Stimulated activated CD8-positive, alpha-beta memory T cell treated with anti-CD3 and anti-CD28 coated beads, Interleukin-7, amount 100 ng/mL, for 1 hour (primary cell): Measurements from ENCODE around the gene SLCO2B1.

Experiments used
- DNase-seq, 2 donors: peaks; one replicate each; pipeline ENCODE4 v3.0.0-alpha.2; 2020; ENCODE audit warnings: low read depth in 2 of 2

Gene SLCO2B1

DNA sequence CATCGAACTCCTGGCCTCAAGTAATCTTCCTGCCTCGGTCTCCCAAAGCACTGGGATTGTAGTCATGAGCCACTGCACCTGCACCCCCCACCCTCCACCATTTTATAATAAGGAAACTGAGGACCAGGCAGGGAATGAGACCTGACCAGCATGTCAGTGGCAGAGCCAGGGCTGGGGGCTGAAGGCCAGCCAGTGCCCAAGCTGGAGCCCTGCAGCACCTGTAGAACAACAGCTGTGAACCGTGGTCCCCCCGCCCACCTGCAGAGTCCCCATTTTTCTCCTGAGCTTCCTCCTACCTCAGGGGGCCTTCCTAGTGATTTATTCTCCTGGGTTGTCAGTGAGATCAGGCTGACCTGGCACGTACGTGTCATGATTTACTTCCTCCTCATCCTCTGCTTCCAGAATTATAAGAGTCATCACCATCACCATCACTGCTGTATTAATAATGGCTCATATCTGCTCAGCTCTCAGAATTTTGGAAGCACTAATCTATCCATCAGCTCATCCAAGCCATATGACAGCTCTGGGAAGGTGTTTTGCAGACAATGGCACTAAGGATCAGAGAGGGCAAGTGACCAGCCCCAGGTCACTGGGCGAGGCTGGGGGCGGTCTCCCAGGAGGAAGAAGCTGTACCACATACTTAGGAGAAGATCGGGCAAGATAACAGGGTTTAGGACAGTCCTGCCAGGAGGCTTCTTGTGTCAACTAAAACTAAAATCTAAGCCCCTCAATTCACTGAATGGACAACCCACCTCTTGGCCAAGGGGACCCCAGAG is 5.5 kb upstream of the SLCO2B1 start:
- DNase-seq = no peak

DNA sequence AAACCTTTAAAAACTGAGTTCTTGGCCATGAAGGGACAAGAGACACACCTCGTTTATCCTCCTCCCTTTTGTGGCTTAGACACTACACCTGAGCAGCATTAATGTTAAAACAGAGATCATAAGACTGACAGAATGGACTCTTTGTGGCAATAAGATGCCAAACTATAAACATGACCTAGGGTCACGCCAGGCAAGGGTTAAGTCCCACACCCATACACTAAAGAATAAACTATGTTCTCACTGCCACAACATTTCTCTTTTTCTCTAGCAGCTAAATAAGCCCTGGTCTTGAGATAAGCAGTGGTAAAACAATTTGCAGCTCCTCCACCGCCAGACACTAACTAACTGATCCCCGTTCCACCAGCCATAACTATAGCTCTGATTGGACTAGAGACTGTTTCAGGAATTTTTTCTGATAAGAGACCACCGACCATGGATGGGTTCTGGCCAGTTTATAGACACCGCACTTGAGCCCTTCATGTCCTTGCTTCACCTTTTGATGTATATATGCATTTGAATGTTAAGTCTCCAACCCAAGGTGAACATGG is 4.9 kb upstream of the SLCO2B1 start:
- DNase-seq = no peak

DNA sequence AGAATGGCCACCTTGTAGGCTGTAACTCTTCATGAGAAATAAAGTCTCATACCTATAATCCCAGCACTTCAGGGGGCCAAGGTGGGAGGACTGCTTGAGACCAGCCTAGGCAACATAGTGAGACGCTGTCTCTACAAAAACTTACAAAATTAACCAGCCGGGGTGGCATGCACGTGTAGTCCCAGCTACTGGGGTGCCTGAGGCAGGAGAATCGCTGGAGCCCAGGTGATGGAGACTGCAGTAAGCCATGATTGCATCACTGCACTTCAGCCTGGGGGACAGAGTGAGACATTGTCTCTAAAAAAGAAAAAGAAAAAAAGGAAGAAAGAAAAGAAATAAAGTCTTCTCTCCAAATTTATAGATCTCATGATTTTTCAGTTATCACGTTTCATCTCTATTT is 4.2 kb upstream of the SLCO2B1 start:
- DNase-seq = no peak

DNA sequence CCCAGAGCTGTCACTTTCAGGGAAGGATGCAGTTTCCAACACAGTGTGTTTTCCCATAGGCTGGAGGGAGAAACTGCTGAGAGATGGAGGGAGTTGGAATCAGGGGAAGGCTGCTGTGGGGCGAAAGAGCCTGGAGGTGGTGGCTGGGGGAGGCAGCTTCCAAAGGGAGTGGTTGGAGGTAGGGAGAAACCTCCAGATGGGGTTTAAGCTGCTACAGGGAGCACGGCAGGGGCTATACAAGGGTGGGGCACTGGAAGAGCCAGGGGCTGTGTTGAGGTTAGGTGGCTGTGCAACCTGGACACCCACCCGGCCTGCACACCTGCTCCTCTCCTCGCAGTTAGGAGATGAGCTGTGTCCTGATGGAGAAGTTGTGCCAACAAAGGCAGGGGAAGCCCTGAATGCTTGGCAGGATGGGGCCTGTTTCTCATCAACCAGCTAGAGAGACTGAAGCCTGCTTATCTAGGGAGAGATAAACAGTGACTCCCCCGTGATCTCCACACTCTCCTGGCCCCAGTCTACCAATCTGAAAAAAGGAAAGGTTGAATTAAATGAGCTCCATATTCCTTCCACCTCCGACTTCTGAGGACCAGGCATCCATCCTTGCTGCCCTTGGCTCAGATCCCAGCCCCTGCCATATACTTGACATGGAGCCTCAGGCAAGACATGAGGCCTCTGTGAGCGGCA is 3.6 kb upstream of the SLCO2B1 start:
- DNase-seq = no peak

DNA sequence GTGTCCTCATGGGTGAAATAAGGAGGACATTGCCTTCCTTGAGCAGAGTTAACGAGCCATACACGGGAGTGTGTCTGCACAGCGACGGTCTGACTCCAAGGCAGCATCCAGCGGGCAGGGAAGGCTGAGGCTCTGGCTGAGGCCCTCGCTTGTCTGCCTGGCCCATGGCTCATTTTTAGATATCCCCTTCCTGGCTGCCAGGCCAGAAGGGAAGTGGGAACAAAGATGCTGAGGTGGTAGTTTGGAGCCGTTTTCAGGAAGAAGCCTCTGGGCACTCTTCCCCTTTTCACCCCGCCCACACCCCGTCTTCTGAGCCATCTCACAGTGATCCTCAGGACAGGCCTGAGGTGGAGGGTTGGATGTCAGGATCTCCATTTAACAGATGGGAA is 3.0 kb upstream of the SLCO2B1 start:
- DNase-seq = no peak

DNA sequence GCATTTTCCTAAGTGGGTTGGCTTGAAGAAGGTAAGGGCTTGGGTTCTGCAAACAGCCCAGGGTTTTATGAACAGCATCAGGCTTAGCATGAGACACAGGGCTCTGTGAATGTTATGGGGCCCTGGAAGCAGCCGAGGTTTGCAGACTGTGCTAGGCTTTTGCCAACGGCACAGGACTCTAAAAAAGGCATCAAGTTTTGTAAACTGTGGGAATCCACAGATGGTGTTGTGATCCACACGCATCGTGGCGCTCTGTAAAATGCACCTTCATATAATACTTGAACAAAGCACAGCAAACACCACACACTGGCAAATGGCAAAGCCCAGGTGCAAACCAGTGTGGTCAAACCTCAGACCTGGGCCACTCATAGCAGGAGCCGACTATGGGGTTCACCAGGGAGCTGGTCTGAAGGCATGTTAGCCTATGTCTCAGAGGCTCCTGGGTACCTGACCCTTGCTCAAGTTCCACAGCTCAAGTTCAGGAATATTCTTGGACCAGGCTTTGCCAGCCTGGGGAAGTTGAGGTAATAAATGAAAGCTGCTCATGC is 2.4 kb upstream of the SLCO2B1 start:
- no peak for DNase-seq

DNA sequence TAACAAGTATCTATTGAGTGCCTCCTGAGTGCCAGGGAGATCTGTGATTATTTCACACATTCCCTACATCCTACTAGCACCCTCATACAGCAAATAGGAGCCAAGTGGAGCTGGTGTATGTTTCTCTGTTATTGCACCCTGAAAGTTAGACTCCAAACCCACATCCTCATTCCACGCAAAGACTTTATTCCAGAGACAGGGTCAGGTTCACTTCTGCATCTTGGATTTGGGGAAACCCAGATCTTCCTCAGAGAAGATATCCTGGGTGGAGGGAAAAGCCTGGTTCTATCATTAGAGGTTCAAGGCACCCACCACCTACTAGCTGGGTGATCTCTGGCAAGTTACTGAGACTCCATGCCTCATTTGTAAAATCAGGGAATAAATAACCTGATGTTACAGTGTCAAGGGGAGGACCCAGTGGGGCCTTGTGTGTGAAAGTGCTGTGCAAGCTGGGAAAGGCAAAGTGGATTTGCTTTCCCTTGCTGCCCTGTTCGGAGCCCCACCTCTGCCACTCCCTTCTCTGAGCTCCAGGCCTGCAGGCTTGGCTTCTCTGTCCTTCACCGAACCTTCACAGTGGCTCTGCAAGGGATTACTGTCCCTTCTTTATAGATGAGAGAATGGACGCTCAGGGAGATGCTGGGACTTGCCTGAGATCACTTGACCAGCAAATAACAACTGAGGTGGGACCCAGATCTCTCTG is 991 bp upstream of the SLCO2B1 start:
- DNase-seq = no peak

DNA sequence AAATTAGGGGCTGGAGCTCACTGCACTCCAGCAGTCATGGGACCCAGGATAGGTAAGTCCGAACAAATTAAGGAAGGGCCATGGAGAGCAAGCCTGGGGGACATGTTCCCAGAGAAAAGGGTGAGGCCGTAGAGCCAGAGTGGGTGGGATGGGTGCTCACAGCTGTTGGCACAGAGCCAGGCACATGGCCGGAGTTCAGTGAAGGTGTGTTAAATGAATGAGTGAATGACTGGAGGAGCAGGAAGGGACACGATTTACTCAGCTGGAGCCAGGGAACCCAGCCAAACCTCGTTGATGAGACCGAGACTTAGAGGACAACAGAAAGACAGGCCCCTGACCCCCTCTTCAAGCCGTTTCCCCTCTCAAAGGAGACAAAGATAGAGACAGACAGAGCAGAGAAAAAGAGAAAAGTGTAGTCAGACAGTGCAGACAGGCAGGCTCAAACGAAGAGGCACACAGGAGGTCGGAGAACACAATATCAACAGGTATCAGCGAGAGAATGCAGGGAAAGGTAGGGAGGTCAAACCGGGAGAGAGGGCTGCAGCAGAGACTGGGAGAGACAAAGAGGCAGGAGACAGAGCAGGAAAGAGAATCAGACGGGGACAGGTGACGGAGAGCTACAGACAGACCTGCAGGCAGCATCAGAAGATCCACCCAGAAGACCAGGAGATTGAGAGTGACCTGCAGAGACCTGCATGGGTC is 590 bp downstream of the SLCO2B1 start:
- DNase-seq = no peak

DNA sequence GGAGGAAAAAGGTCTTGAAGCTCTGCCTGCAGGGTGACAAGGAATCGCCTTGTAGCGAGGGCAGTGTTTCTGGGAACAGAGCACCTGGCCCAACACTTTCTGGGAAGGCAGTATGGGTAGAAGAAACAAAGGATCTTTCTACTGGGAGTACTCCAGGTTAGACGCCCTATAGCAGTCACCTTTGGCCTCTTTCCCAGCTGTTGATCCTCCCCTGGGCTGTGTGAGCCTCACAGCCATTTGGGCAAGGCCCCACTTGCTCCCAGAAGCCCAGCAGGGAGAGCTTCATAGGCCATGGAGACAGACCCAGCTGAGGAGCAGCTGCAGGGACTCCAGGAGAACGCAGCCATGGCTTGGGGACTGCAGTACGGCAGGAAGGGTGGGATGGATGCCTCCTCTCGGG is 1.2 kb downstream of the SLCO2B1 start:
- no peak for DNase-seq

DNA sequence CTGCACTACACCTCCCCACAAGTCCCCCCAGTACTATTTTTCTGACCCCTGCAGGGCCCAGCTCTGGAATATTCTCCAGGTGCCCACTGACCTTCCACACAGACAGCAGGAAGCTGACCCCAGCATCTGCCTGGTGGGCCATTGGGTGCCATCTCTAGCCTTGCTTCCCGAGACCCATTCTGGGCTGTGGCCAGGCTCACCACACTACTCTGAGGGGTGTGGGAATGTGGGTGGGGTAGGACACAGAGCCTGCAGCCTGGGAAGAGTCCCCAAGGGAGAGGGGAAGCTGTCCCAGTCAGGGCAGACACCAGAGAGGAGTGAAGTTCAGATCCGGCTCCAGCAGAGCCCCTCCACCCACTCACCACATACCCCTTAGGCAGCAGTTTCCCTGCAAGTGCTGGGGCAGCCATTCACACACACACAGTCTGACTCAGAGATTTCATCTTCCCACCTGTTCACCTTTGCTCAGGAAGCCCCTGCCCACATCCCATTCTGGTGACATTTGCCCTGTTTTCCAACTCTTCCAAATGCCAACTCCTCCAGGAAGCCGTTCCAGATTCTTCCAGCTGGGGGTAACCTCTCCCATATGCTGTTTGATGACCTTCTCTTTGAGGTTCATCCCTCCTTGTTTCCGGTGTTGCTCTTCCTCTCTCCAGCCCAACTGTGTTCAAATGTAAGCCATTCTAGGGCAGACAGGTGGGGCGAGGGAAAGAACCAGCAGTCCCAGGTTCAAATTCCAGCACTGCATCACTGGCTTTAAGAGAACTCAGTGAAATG is 1.9 kb downstream of the SLCO2B1 start:
- DNase-seq = no peak

DNA sequence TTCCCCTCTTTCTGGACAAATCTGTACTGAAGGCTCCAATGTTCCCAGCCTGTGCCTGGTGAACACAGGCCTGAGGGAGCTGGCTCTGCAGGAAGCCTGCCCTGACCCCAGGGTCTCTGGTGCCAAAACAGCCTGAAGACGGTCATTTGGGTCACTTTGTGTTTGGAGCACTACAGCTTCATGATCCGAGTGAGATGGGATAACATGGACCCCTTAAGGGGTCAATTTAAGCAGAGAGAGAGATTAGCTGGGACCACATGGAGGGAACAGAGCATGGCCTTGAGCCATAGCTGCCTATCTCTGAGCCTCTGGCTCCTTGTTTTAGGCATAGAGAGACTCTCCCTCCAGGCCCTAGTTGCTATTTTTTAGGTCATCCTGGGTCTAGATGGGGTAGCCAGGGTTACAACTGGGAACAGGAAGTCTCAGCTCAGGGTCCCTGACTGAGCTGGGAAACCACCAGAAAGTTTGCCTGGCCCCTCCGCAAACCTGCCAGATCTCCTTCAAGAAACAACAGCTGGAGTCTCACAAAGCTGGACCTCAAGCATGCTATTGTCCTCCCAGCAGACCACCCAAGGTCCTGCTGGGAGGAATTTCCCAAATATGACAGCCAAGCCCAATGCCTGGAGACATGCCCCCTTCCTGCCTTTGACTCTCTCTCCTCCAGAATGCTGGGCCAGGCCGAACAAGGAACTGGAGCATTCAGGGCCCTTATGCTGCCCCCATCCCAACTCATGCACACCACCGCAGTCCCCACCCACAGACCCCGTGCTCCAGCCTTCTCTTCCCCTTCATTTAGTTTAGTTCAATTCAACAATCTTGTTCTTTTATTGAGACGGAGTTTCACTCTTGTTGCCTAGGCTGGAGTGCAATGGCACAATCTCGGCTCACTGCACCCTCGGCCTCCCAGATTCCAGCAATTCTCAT is 4.0 kb downstream of the SLCO2B1 start:
- no peak for DNase-seq

DNA sequence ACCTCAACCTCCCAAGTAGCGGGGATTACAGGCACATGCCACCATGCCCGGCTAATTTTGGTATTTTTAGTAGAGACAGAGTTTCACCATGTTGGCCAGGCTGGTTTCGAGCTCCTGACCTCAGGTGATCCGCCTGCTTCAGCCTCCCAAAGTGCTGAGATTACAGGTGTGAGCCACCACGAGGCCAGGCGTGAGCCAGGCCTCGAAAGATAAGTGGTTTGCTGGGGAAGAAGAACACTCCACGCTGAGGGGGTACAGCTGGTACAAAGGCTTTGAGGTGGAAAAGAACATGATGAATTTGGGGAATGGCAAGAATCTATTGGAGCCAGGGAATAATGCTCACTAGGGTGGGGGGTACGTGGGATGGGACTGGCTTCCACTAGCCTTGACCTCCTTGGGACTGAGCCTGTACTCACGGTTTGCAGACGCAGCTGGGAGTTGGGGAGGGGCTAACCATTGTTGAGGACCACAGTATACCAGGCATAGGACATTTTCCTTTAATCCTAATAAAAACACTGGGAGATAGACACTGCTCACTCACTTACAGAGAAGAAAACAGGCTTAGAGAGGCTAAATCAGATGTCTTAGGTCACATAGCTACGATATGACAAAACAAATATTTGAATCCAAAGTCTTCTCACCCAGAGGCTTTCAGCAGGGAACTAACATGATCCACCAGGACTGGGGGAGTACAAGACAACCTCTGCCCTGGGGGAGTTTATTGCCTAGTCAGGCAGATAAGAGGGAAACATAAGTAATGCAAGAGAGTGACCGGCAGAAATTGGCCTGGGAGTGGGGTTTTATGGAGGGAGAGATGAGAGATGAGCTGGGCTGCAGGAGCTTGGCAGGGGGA is 4.9 kb downstream of the SLCO2B1 start:
- no peak for DNase-seq

DNA sequence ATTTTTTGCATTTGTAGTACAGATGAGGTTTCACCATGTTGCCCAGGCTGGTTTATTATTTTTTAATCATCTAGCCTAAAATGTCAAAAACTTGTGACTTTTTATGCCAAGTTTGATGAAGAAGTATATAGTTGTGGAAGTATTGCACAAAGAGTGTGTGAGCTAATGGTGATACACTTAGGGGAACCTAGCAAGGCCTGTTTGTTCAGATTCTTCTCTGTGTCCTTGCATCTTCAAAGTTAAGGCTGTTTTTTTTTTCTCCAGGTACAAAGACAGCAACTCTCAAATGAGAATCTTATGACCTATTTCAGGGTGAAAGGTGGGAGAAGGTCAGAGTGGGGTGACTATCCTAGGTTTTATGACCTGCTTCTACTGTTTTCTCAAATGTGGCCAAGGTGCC is 7.3 kb downstream of the SLCO2B1 start:
- no peak for DNase-seq

DNA sequence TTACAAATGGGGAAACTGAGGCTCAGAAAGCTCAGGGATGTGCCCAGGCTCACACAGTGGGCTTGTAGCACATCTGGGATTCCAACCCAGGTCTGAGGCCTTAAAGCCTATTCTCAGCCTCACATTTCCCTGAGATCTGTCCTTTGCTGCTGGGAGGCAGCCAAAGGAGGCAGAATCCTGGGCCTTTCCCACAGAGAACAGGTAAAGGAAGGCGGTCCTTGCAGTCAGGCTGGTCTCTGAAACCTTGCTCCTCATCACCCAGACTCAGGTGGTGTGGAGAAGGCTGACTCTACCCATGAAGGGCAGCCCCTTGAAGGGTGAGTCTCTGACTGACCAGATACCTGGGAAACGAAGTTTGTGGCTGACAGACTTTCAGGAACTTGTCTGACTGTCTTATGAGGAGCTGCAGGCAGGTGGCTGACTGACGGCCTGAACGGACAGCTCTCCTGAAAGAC is 7.8 kb downstream of the SLCO2B1 start:
- DNase-seq = no peak

DNA sequence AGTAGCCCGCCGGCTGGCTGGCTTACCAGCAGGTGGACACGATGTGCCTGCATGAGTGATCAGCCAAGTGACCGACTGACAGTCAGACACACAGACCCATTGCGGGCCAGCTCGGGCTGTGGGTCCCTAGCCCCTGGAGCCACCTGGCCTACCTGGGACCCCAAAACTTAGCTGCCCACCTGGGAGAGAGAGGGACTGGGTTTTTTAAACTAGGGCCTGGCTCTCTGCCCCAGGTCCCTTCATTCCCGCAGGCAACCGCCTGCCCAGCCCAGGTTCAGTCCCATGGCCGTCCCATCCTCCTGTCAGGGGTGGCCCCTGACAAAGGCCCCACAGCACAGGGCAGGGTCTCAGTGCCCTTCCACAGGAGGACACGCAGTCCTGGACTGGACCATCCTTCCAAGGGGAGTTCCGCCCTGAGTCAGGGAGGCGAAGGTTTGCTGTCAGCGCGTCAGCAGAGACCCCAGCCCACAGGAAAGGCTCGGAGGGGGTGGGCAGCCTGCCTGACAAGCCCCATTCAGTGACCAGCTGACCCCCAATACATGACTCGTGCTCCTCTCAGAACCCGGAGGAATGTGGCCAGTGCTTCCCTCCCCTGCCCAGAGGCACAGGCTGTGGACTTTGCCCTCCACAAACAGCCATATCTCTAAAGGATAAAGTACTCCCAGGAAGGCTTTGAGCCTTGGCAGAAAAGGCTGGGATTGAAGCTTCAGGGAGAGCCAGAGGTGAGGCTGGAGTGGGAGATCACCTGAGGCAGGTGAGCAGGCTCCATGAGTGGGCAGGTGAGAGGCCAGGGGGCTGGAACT is 8.4 kb downstream of the SLCO2B1 start:
- DNase-seq = no peak

DNA sequence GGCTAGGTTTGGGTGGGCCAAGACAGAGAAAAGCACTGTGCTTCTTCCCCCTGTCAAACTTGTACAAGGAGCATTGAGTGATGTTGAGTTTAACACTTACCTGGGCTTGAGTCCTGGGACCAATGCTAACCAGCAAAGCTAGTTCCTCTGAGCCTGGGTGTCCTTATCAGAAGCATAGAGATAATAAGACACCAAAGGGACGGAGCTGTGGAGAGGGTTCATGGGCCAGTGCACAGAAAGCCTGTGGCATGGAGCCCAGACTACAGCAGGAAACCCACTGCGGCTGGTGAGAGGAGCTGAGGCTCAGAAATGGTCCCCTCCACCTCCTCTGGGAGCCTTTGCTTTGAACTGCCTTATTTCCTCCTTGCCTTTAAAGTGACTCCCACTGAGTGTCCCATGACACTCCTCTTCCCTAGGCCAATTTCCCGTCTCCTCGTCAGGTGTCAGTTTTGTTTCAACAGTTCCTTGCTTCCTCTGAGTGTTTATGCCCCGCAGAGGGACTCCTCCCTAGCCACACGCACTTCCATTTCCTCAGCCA is 9.4 kb downstream of the SLCO2B1 start:
- no peak for DNase-seq

DNA sequence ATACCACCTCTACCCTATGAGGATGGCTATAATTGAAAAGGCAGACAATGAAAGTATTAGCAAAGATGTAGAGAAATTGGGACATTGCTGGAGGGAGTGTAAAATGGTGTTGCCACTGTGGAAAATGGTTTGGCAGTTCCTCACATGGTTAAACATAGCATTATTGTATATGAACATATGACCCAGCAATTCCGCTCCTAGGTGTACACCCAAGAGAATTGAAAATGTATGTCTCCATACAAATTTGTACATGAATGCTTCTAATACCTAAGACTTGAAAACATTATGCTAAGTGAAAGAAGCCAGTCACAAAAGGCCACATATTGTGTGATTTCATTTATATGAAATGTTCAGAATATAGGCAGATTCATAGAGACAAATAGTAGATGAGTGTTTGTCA is 10.0 kb downstream of the SLCO2B1 start:
- no peak for DNase-seq
